HG03060 (cell line): ENCODE results near the gene KRTAP23-1.

Source experiments
- ATAC-seq: cut with Tn5 transposase; IDR thresholded peaks from one replicate; pipeline ENCODE4 v1.9.1; 2021; ENCODE audit warnings: low read depth, moderate number of reproducible peaks; ENCODE audit not compliant: unreplicated experiment

KRTAP23-1 gene

GRCh38 chr21:30348506-30348905 lies at the start of gene KRTAP23-1:
TSS of gene KRTAP23-1 (minus strand) at chr21:30348606. CDS start at chr21:30348606, 0 bp downstream.
- ATAC-seq: no peak

- no peak for ATAC-seq
Measured at GRCh38 chr21:30395731-30396130, 47.3 kb upstream of the KRTAP23-1 start, which contains the start of gene KRTAP13-1. TSS of gene KRTAP13-1 (plus strand) at chr21:30396031. CDS start at chr21:30396087, 56 bp downstream.

DNA sequence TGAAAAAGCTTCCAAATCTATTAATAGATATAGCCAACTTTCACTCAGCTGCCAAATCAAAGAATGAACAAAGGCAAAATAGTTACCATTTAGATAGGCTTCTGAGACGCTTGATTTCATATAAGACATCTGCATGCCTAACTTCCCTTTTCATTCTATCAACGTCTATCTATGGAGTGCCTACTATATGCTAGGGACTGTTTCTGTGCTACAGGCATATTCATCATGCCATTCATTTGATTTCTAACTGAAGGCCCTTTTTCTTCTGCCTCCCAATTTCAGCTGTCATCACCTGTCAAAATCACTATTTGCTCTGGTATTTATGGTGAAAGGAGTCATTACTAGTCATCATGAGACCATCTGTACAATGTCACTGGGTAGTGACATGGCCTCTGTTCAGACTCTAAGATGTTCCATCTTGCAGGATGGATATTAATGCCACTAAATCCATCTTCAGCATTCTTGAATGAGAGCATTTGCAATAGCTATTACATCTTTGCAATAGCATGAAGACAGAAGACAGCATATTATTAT lies 43.2 kb upstream of the KRTAP23-1 start:
- ATAC-seq: no peak

DNA sequence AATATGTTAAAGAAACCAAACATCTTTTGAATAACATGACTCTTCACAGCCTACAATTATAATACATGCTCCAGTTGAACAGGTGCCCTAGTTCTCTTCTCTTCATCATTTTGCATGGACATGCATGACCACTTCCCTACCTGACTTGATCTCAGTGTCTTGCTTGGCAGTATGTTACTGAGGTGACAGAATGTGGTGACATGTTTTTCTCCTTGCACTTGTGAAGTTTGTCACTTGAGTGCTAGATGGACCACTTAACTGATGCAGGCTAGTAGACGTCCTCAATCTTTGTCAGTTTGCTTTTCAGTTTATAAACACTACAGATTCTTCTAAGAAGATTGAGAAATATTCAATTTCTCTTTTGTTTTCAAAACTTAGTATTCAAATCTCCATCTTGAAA lies 33.8 kb upstream of the KRTAP23-1 start:
- no peak for ATAC-seq

- no peak for ATAC-seq
Measured at GRCh38 chr21:30372139-30372770, 23.8 kb upstream of the KRTAP23-1 start, which contains the start of gene KRTAP13-2. TSS of gene KRTAP13-2 (minus strand) at chr21:30372271. CDS start at chr21:30372213, 58 bp downstream.

DNA sequence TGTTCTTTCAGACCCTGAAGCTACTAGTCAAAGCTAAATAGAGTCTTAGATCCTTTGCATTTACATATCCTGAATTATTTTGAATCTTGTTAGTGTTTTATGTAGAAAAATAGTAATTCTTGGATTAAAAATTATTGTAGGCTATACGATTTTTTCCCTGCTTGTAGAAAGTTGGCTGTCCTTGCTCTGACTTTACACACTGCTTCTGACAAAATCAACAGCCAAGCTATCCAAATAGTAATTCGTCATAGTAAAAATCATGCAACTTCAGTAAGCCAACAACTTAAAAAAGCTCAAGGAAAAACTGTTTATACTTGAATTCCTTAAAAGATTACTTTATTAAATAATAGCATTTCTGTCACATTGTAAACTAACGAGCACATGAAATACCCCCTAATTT lies 7.5 kb upstream of the KRTAP23-1 start:
- no peak for ATAC-seq

DNA sequence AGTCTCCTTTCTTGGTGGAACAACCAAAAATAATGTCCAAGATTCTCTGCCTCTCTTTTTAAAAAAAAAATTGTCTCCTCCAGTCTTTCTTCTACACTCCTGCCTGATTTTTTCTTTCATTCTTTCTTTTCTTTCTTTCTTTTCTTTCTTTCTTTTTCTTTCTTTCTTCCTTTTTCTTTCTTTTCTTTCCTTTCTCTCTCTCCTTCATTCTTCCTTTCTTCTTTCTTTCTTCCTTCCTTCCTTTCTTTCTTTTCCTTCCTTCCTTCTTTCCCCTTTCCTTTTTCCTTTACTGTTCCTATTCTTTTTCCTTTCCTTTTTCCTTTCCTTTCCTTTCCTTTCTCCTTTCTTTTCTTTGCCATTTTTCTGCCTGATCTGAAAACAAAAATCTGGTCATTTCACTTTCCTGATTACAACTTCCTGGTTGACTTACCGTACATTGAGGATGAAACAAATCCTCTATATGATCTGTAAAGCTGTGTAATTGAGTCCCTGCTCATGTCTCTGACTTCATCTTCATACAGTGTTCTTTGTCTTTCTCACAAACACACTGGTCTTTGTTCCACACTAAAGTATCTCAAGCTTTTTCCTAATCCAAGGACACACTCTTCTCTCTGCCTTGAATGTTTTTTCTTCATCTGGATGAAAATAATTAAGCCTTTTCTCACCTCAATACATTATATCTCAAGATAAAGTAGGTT lies 6.1 kb upstream of the KRTAP23-1 start:
- no peak for ATAC-seq

GRCh38 chr21:30351534-30351933 lies 3.1 kb upstream of the KRTAP23-1 start:
- no peak for ATAC-seq

GRCh38 chr21:30349572-30349971 lies 1.2 kb upstream of the KRTAP23-1 start:
- ATAC-seq: no peak

DNA sequence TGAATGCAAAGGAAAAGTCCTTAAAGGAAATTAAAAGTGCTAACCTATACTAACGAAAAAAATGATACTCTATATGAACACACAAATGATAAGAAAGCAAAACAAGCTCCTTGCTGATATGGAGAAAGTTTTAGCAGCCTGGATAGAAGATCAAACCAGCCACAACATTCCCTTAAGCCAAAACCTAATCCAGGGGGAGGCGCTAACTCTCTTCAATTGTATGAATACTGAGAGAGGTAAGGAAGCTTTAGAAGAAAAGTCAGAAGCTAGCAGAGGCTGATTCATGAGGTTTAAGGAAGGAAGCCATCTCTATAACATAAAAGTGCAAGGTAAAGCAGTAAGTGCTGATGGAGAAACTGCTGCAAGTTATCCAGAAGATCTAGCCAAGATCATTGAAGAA lies 3.4 kb downstream of the KRTAP23-1 start:
- no peak for ATAC-seq

DNA sequence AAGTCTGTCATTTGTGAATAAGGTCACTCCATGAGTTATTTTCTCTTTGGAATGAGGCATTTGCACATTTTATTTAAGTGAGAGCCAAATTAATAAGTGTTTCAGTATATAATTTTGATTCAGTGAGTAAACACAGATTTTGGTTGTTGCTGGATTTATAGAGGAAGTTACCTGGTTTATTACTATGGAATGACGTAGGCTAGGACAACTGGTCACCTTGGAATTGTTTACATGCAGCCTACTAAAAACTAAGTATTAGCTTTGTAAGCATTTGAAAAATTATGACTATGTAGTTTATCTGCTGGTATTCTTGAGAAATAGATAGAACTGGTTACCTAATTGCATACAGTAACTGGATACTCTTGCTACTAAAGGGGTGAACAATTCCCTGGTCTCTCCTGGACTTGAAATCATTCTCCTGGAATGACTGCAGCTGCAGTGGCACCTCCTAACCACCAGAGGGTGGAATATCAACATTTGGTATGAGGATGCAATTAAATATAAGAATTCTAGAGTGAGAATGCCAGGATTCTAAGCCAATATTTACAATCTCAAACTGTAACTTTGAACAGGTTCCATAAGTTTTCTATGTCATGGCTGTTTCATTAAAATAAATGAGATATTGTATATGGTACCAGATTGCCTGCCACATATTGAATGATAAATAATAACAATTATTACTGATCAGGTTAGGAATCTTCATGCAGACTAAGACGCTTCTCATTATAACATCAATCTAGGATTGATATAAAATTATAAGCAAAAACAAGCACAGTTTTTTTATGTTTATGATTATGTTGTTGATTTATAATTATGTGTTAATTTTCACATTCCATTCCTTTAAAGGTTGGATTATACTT lies 7.5 kb downstream of the KRTAP23-1 start:
- ATAC-seq: no peak

DNA sequence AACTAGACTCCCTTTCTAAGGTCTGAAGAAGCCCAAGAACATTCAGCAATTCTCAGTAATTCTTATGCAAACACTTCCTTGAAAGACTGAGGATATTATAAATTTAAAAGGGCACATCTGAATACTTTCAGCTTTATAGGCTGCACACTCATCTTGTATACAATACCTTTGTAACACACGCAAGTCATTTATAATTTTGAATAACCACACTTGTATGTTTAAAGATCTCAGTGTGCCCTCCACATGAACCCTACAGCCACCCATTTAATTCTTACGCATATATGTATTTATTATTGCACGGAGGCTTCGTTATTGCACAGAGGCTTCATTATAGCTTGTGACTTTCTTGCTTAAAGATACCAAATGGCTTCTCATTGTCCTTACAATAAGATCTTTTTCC lies 9.7 kb downstream of the KRTAP23-1 start:
- no peak for ATAC-seq

DNA sequence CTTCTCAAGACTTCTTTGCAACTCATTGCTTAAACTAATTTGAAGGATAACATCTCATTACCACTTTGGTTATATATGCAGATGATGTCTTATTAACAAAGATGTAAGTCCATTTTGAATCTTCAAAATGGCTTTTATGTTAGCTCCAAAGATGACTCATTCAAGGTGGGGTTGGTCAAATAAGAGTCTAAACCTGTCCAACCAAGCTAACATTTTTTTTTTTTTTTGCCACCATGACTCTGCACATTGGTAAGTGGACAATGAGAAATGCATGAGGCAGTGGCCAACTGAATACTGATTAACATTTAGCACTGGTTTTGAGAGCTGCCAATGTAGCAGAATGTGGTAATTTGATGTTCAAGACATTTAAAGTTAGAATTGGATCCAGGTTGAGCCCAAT lies 10.6 kb downstream of the KRTAP23-1 start:
- ATAC-seq: no peak

GRCh38 chr21:30337276-30337744 lies 11.1 kb downstream of the KRTAP23-1 start, which contains the start of gene KRTAP27-1:
TSS of gene KRTAP27-1 (minus strand) at chr21:30337694. CDS start at chr21:30337668, 26 bp downstream.
- no peak for ATAC-seq

DNA sequence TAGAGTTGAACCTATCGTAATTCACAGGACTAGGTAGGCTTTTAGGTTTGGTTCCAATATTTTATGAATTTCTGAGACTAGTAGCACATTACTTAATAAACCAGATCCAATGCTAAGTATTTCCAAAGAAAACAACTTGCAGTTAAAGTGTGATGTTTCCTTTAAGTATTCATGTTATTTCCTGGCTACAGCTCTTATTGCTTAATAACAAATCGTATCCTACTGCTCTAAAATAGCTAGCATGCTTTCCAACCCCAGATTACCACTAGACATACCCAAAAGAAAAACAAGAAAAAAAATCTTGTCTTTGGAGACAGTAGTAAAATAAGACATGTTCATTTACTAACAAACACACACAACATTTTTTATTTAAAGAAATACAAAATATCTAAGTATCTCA lies 11.8 kb downstream of the KRTAP23-1 start:
- ATAC-seq: no peak

- ATAC-seq: no peak
Measured at GRCh38 chr21:30333736-30334135, 14.7 kb downstream of the KRTAP23-1 start.

- no peak for ATAC-seq
Measured at GRCh38 chr21:30332681-30333080, 15.7 kb downstream of the KRTAP23-1 start.

- no peak for ATAC-seq
Measured at GRCh38 chr21:30329203-30329875, 19.1 kb downstream of the KRTAP23-1 start.

DNA sequence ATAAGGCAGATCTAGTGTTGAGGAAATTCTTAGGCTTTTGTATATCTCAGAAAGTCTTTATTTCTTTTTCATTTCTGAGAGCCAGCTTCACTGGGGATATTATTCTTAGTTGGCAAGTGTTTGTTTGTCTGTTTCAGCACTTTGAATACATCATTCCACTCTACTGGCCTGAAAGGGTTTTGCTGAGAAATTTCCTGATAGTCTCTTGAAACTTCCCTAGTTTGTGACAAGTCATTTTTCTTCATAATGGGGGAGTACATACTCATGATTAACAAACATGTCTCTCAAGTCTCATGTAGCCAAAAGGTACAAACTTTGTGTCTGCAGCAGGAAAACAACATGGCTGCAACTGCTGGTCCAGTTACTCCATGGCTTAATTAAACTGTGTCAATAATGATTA lies 22.0 kb downstream of the KRTAP23-1 start:
- no peak for ATAC-seq

DNA sequence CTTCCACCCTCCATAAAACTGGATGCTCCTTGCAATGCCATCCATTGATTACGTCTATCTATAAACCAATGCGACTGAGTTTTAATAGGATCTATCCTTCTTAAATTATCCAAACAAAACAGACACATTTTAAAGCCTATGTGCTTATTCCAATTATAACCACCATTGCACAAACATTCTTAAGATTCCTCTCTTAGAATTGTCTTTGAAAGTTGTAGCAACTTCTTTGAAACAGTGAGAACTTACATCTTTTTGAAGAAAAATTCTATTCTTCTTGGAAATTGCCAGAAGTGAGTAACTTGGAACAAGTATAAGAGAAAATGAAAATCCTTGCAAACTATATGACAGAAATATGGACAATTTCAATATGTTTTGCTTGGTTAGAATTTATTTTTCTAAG lies 28.2 kb downstream of the KRTAP23-1 start, which contains the start of gene KRTAP26-1:
Gene KRTAP26-1, minus strand, starts transcription at position 101 of the 400 bp plus-strand sequence. CDS start 280 bp downstream, outside the sequence.
- ATAC-seq: no peak
